Midbrain (tissue), 1 donor: Measurements from ENCODE around the gene ADRA2B.
"Not testable (repeated sequence)": the region's sequence is repeated elsewhere in the genome, so short reads cannot be mapped to it uniquely, and the experiment has no call there.

Experiments
- DNase-seq: peaks from one replicate; lab custom pipeline; 2025; lab: John Stamatoyannopoulos, UW

ADRA2B gene

DNA sequence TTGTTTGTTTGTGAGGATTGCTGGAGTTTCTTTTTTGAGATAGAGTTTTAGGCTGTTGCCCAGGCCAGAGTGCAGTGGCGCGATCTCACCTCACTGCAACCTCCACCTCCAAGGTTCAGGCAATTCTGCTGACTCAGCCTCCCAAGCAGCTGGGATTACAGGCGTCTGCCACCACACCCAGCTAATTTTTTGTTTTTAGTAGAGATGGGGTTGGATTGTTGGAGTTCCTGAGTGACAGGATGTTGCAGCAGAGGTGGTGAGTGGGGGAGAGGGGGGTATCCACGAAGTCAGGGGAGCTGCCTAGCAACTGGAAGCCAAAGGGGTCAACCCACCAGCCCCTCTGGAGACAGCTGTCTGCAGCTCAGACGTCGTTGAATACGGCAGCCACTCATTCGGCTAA, 46.5 kb downstream of the ADRA2B start:
- not testable (repeated sequence) for DNase-seq

DNA sequence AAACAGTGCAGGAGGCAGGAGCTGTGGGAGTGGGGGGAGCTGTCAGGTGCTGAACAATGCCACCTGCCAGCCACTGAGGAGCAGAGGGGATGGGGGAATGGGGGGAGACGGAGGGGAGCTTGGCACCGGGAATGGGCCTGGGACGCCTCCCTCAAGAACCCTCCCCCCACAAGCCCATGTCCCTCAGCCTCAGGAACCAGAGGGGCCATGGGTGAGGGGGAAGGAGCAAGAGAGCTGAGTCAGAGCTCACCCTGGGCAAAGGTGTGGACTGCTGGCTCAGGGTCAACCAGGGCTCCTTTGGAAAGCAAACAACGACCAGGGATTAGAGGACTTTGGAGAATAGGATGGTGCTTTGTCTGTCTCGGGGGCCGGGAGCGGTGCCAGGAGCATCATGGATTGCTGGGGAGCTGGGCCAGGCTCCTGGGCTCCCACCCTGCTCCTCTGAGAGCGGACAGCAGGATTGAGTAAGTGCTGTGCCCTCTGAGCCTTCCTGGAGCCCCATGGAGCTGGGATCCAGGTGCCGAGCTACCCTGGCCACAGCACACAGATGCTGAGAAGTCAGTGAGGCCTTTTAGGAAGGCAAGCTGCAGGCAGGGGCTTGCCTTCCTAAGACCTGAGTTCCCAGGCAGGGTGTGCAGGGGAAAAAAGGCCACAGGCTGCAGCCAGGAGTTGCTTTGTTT, 48.3 kb downstream of the ADRA2B start:
- DNase-seq = not testable (repeated sequence)

- DNase-seq = not testable (repeated sequence)
These were observed 49.2 kb downstream of the ADRA2B start for GRCh38 chr2:96067098-96067660.

GRCh38 chr2:96066511-96066910, 49.9 kb downstream of the ADRA2B start:
- not testable (repeated sequence) for DNase-seq

- not testable (repeated sequence) for DNase-seq
These were observed 50.4 kb downstream of the ADRA2B start for GRCh38 chr2:96065954-96066353.

GRCh38 chr2:96065381-96065930, 50.9 kb downstream of the ADRA2B start:
- DNase-seq = no peak

GRCh38 chr2:96064760-96065159, 51.6 kb downstream of the ADRA2B start:
- DNase-seq = not testable (repeated sequence)

GRCh38 chr2:96064047-96064675, 52.2 kb downstream of the ADRA2B start:
- DNase-seq = not testable (repeated sequence)

DNA sequence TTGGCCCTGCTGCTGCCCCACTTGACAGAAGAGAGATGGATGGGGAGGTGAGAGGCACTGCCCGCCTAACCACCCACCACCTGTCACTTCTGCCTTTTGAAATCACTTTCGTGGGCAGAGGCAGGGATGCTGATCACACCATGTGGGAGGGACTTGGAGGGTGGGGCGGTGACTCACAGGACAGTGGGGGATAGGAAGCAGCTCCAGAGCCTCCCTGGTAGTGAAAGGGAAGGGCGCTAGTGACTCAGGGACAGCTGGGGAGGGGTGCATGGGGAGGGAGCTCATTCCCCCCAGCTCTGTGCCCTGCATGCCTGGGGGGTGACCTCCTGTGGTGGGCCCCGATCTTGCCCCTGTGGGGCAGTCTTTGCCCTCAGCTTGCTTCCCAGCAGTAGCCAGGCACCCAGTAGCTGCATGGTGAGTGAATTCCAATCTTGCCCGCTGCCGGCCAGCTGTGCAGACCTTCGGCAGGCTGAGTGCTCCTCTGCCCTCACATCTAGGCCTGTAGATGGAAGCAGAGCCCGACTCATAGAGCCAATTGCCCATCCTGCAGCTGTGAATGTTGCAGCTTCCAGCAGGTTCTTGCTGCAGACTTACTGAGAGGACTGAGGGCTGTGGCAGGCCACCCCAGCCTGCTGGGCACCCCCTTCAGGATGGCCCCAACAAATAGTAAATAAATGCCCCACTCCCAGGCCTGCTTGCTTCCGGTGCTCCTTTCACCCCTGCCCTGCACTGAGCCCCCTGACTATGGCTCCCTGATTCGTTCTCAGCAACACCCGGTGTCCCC, 53.1 kb downstream of the ADRA2B start:
- not testable (repeated sequence) for DNase-seq
